COLO829 (cell line): Measurements from ENCODE around the gene ADCY10.
A peak's percentile ranks its signal among the peaks of the same experiment; 100 is the strongest.
"Not testable (repeated sequence)": the region's sequence is repeated elsewhere in the genome, so short reads cannot be mapped to it uniquely, and the experiment has no call there.

ENCODE experiments used
- DNase-seq: peaks from one replicate; pipeline ENCODE4 v3.0.0; 2012; ENCODE audit warnings: low spot score

The ADCY10 gene, protein sequence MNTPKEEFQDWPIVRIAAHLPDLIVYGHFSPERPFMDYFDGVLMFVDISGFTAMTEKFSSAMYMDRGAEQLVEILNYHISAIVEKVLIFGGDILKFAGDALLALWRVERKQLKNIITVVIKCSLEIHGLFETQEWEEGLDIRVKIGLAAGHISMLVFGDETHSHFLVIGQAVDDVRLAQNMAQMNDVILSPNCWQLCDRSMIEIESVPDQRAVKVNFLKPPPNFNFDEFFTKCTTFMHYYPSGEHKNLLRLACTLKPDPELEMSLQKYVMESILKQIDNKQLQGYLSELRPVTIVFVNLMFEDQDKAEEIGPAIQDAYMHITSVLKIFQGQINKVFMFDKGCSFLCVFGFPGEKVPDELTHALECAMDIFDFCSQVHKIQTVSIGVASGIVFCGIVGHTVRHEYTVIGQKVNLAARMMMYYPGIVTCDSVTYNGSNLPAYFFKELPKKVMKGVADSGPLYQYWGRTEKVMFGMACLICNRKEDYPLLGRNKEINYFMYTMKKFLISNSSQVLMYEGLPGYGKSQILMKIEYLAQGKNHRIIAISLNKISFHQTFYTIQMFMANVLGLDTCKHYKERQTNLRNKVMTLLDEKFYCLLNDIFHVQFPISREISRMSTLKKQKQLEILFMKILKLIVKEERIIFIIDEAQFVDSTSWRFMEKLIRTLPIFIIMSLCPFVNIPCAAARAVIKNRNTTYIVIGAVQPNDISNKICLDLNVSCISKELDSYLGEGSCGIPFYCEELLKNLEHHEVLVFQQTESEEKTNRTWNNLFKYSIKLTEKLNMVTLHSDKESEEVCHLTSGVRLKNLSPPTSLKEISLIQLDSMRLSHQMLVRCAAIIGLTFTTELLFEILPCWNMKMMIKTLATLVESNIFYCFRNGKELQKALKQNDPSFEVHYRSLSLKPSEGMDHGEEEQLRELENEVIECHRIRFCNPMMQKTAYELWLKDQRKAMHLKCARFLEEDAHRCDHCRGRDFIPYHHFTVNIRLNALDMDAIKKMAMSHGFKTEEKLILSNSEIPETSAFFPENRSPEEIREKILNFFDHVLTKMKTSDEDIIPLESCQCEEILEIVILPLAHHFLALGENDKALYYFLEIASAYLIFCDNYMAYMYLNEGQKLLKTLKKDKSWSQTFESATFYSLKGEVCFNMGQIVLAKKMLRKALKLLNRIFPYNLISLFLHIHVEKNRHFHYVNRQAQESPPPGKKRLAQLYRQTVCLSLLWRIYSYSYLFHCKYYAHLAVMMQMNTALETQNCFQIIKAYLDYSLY (N-terminal part only)

DNA sequence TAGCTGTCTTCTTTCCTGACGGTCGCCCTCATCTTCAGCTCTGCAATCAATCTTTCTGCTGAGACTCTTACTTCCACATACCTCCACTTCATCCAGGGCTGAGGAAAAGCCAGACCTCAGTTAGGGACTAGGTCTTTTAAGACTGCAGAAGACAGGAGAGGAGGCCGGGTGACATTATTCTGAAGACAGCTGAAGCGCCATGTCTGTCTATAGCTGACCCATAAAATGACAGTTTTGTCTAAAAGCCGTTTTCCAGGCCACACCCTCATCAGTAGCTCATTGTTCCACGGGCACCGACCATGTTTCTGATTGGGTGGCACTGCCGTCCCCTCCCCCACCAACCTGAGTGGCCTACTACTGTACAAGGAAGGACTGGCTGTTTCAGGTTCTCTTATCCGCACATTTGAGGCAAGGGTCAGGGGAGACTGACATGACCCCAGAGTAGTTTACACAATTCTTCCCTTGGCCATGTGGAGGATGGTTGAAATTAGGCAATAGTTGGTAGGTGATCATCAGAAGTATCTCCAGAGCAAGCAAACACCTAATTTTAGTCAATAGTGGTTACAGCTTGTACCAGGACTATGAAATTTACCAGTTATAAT lies at the start of gene ADCY10:
TSS of gene ADCY10 (minus strand) at position 240 of the 602 bp plus-strand sequence. CDS start 8,994 bp downstream, outside the sequence.
- DNase-seq = no peak

DNA sequence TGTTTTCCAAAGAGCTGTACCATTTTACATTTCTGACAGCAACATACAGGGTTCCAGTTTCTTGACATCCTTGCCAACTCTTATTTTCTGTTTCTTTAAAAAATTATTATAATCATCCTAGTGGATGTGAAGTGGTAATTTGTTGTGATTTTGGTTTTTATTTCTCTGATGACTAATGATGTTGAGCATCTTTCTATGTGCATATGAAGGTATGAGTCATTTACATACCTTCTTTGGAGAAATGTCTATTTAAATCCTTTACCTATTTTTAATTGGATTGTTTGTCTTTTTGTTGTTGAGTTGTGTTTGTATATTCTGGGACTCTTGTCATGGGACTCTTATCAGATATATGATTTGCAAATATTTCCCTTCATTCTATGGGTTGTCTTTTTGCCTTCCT lies 43.8 kb upstream of the ADCY10 start:
- DNase-seq = no peak

DNA sequence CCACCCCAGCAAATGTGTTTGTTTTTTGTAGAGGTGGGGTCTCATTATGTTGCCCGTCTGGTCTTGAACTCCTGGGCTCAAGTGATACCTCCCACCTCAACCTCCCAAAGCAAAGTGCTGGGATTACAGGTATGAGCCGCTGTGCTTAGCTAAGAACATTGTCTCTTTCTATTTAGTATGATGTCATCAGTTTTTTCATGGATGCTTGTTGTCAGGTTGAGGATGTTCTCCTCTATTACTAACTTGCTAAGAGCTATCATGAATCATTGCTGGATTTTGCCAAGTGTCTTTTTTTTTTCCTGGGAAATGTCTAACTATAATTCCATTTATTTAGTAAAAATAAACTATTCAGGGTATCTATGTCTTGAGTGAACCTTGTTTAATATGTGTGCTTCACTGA lies 42.0 kb upstream of the ADCY10 start:
- DNase-seq = no peak

DNA sequence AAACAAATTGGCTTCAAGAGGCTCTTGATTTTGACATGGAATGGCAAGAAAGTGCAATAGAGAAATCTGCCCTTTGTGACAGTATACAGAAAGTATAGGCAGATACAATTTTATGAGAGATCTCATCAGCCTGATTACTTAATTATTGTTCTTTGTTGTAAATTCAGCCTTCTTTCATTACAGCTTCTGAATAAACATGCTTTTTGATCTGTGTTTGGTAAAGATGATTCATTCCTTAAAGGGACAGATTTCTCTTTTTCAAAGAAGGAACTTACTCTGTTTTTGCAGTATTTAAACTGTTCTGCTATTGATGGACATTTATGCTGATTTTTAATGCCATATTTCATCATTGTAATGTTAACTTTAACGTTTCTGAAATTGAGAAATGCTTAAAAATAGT lies 36.6 kb upstream of the ADCY10 start:
- no peak for DNase-seq

DNA sequence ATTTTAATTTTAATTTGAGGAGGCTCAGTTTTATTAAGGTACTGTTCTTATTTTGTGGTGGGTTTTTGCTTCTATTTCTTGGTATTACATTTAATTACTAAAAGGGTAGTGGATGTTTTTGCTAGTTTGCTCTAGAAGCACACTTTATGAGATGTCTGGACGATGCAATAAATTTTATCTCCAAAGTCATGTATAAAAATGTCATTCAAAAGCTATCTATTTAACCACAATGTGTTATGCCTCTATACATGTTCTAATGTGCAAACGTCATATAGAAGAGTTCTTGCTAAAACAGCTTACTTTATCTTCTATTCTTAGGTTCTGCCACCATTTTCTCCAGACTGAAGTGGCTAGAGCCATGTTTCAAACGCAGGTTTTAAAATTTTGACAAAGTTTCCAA lies 35.9 kb upstream of the ADCY10 start:
- no peak for DNase-seq

DNA sequence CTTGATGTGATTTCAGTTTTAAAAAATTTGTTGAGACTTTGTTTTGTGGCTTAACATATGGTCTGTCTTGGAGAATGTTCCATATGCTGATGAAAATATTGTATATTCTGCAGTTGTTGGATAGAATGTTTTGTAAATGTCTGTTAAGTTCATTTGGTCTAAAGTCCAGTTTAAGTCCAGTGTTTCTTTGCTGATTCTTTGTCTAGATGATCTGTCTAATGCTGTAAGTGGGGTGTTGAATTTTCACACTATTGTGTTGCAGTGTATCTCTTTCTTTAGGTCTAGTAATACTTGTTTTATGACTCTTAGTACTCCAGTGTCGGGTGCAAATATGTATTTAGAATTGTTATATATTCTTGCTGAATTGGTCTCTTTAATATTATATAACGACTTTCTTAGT lies 33.8 kb upstream of the ADCY10 start:
- DNase-seq = no peak

DNA sequence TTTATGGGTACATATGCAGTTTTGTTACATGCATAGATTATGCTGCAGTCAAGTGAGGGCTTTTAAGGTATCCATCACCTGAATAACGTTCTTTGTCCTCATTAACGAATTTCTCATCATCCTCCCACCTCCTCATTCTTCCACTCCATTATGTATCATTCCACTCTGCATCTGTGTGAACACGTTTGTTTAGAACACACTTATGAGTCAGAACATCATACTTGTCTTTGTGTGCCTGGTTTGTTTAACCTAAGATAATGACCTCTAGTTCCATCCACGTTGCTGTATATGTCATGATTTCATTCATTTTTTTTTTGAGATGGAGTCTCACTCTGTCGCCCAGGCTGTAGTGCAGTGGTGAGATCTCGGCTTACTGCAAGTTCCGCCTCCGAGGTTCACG lies 29.6 kb upstream of the ADCY10 start:
- no peak for DNase-seq

DNA sequence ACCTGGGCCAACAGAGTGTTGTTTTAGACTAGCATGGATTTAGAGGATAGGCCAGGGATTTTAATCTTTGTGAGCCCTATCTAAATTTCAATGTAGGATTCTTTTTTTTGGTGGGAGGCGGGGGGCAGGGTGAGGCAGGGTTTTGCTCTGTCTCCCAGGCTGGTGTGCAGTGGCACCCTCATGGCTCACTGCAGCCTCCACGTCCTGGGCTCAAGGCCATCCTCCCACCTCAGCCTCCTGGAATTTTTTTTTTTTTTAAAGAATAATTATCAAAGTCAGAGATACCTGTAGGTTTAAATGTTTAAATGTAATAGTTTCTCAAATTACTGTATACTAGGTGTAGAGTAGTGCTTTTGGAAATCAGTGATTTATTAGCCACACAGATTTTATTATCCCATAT lies 26.3 kb upstream of the ADCY10 start:
- no peak for DNase-seq

DNA sequence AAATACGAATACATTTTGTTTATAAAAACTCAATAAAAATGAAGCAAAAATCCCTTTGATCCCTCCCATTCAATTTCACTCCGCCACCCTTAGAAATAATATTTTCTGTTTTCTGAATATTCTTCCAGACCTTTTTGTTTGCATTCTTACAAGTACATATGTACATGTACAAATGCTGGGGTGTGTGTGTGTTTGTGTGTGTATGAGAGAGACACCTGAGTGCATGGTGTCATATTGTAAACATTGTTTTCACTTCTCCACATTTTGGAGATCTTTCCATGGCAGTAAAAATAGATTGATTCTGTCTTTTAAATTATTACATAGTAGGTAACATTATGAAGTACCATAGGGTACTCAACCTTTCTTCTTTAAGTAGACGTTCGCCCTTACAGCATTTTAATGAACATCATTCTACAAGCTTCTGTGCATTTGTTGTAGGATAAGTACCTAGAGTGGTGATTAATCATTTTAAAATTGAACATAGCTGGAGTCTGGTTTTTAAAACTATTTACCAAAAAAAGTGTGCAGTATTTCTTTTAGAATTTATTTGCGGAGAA lies 24.2 kb upstream of the ADCY10 start:
- DNase-seq = no peak

DNA sequence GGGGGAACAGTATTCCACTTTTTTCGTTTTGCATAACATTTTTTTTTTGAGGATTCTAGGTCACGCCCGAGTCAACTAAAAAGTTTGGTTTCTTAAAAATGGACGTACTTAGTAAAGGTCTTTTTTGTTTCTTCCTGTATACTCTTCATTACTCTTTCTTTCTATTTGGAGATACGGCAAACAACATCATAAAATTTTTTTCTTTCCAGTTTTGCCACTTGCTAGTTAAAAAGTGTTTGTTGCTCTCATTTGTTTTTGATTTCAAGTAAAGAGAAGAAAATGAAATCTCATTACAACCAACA lies 23.7 kb upstream of the ADCY10 start:
- no peak for DNase-seq

DNA sequence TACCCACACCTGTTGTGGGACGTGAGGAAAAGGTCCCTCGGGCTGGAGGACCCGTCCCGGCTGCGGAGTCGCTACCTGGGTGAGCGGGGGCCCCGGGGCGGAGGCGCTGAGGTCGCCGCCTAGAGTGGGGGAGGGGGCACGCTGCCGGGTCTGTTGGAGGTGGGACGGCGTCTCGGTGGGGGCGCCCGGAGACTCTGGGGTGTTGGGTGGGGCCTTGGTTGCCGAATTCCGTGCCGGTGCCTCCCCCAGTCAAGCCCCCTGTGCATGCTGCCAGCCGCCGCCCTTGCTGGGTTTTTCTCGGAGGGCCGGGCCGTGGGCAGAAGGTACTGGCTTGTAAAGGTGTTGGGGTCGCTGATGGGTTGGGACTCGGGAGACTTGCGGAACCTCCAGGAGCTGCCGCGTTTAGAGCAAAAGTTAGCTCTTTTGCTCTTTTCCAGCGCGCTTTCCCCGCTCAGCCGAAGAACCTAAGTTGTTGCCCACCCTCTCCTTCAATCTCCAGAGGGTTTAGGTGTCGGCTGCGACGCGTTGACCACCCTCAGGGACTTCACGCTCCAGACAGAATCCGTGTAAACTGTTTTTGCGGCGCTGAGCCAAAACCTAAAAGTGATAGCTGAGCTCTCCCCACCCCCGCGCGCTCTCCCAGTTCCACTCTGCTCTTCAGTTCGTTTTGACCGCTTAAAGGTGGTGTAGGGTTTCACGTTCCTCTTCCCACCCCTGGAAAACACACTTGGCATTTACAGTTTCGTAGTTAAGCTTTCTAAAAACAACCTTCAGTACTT lies 23.2 kb upstream of the ADCY10 start, which contains the start of gene MPC2:
TSS of gene MPC2 (minus strand) at position 143 of the 779 bp plus-strand sequence. CDS start 1,231 bp downstream, outside the sequence.
- DNase-seq = peak; percentile 78

DNA sequence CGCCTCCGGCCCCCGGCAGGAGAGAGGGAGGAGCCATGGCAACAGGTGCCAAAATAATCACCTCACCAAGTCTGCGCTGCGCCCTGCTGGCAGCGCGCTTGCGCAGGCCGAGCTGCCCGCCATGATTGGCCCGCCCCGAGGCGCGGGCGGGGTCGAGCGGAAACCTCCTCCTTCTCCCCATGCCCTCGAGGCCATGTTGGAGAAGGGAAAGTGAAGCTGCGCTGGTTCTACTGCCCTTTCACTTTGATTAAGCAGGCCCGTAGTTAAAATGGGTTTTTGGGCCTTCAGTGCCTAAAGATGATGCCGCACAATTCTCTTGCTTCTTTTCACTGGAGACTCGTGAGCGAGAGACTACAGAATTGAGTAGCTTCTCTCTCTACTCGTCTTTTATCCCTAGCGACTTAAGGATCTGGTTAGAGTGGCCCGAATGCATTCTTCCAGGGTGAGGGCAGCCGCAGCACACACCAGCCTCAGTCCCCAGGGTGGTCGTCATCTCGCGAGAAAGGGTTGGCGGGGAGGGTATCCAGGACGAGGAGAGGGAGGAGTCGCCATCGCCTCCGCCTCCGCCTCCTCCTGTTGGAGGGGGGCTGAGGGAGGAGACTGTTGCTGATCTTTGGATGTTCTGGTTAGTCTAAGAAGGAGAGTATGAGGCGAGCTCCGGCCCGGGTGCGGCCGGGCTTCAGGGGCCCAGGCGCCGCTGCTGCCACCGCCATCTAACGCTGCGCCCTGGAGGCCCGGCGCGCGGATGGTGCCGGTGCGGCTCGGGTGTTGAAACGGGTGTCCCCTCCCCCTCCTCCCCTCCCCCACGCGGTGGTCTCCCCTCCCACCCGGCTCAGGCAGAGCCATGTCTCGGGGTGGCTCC lies 22.4 kb upstream of the ADCY10 start, which contains the start of gene DCAF6:
TSS of gene DCAF6 (plus strand) at position 616 of the 862 bp plus-strand sequence. CDS start at position 845, 229 bp downstream.
- DNase-seq = peak; percentile 100

DNA sequence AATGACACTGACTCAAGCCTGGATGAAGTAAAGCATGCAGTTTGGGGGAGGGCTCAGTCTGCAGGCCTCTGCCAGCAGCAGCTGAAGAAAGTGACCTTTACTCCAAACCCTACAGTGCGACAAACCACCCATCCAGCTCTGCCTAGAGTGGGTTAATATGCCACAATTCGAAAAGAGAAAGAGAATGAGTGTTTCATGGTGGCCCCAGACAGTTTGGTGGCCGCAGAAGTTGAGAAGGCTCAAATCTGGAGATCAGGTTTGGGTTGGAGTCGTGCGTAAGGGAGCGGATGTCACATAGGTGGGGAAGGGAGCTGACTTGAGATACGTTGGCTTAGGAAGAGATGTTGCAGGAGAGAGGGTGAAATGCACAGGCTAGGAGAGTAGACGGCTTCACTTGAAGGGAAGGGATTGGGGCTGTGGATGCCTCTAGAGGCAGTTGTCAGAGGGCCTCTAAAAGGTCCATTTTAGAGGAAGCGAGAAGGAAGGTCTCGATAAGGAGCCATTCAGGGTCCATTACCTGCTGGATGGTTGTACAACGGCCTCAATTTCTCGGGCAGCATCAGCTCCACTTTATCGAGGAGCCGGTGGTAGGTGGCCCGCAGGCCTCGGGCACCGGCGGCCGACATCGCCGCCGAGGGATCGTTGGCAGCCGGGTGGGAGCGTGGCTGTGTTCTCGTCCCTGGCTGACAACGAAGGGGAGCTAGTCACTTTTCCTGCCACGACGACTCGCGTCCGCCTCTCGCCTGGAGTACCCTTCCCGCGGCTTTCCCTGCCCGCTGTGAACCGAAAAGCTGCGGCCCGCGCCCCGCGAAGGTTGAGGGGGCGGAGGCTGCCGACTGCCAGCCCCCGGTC lies 21.5 kb upstream of the ADCY10 start:
- DNase-seq = peak; percentile 29

DNA sequence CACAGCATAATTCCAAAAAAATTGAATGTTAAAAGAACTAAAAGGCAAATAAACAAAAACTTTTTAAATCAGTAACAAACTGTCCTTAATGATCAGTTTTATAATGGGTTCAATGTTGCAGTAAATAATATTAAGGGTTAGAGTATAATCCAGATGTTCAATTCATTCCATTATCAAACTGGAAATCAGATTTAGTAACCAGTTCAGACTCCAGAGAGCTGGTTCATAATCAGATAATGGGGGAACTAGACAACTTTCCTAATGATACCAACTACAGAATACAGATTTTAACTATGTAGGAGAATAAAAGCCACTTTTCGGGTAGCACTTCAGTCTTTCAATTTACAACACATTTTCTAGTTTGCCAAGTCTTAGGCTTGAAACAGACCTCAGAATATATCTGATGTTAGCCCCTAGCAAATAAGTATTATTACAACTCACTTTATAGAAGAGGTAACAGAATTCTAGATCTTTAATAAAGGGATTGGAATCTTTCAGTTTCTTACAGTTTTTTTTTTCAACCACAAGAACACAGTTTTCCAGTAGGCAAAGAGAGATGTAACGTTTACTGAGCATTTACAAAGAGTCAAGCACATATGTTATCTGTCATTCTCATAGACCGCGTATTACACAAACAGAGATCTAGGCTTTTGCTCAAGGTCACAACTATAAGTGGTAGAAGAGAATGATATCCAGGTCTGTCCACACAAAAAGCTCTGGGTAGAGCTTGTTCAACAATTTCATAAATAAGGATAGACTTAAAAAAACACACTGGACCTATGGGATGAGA lies 20.7 kb upstream of the ADCY10 start:
- DNase-seq = peak; percentile 19

DNA sequence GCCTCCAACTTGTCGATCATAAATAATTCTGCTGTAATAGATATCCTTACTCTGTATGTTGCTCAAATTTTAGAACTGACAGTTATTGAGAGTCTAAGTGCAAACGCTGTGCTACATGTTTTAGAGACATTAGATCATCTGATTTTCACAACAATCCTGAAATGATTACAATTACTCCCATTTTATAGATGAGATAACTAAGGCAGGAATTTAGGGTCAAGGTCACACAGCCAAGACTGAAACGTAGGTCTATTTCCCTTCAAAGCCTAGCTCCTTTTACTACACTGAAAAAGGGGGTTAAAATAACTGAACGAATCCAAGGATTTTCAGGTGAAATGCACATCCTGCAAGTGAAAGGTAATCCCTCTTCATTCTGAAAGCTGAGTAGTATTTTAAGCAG lies 19.9 kb upstream of the ADCY10 start:
- no peak for DNase-seq

DNA sequence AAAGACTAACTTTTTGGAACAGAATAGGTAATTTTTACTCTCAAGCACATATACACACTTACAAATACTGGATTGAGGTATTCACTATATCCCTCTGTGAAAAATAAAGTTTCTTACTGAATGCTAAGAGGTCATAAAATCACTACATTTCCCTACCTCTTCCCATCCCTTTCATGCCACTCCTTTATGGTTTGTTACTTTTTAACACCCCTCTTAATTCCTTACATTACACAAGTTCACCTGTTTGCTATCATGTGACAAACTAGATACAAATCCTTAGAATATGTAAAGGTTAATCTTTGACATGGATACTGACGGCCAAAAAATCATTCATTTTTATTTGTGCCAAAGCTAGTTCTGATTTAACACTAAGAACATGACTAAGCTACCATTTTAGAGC lies 15.8 kb upstream of the ADCY10 start:
- DNase-seq = no peak

DNA sequence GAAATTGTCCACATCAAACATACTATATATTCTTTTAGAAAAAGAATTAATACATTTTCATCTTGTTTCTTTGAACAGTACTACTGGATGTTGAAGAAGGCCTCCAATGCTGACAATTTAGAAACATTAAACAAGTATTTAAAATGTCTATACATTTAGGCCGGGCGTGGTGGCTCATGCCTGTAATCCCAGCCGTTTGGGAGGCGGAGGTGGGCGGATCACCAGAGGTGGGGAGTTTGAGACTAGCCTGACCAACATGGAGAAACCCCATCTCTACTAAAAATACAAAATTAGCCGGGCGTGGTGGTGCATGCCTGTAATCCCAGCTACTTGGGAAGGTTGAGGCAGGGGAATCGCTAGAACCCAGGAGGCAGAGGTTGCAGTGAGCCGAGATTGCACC lies 15.0 kb upstream of the ADCY10 start:
- DNase-seq = not testable (repeated sequence)

DNA sequence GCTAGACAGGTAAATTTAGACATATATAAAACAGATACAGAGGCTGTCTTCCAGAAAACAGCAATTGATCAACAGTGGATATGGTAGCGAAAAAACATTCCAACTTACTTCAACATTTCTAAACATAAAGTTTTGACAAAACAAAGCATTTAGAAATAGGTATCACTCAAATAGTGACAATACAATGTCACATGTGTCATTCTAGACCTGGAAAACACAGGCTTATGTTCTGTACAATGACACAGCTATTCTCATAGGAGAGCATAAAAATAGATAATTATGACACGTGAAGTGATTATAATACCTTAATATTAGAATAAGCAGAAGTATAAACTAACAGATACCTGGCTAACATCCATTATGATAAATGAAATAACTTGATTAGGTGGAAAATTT lies 14.5 kb upstream of the ADCY10 start:
- no peak for DNase-seq
